DMS79 treated with DMSO at 0.1 percent for 48 hours (cell line): ENCODE results near the gene ZBP1.

Source experiments
- DNase-seq: peaks from one replicate; lab custom pipeline; 2025; lab: John Stamatoyannopoulos, UW

Gene ZBP1

GRCh38 chr20:57586370-57586793 lies 33.8 kb downstream of the ZBP1 start:
- no peak for DNase-seq

GRCh38 chr20:57585466-57586213 lies 34.6 kb downstream of the ZBP1 start:
- DNase-seq, result no peak

- no peak for DNase-seq
These were observed 35.3 kb downstream of the ZBP1 start for GRCh38 chr20:57584768-57585461.

GRCh38 chr20:57583289-57584257 lies 36.7 kb downstream of the ZBP1 start:
- no peak for DNase-seq

GRCh38 chr20:57582432-57583288 lies 37.6 kb downstream of the ZBP1 start:
- no peak for DNase-seq

- DNase-seq, result no peak
These were observed 38.2 kb downstream of the ZBP1 start for GRCh38 chr20:57582029-57582378.

- no peak for DNase-seq
These were observed 38.8 kb downstream of the ZBP1 start for GRCh38 chr20:57581202-57582028.

- no peak for DNase-seq
These were observed 39.6 kb downstream of the ZBP1 start for GRCh38 chr20:57580478-57581201.

- no peak for DNase-seq
These were observed 40.3 kb downstream of the ZBP1 start for GRCh38 chr20:57579898-57580447.

- DNase-seq, result no peak
These were observed 40.8 kb downstream of the ZBP1 start for GRCh38 chr20:57579331-57579897.

GRCh38 chr20:57578476-57579165 lies 41.6 kb downstream of the ZBP1 start:
- no peak for DNase-seq

- DNase-seq, result no peak
These were observed 42.3 kb downstream of the ZBP1 start for GRCh38 chr20:57577679-57578475.

- no peak for DNase-seq
These were observed 43.3 kb downstream of the ZBP1 start for GRCh38 chr20:57576617-57577550.

GRCh38 chr20:57576002-57576401 lies 44.2 kb downstream of the ZBP1 start:
- no peak for DNase-seq

GRCh38 chr20:57574954-57575353 lies 45.3 kb downstream of the ZBP1 start:
- no peak for DNase-seq

GRCh38 chr20:57573894-57574293 lies 46.3 kb downstream of the ZBP1 start:
- DNase-seq, result no peak

- no peak for DNase-seq
These were observed 47.0 kb downstream of the ZBP1 start for GRCh38 chr20:57573242-57573641.
